Small intestine (tissue), 7 donors: ENCODE measurements around the gene MAPKAPK3. TPM values are rescaled to one million over a fixed set of nuclear protein-coding genes. Genes with fewer than 3 reads are reported as not detected.
A peak's percentile ranks its signal among the peaks of the same experiment; 100 is the strongest.

Experiments
- DNase-seq, 2 donors: peaks; one replicate each; pipeline versions ENCODE4 v3.0.0 to v3.0.0-alpha.2; 2013
- FAIRE-seq: peaks from 2 replicates; lab custom pipeline; 2012; peaks lifted over from hg19 to GRCh38; lab: Jason Lieb, UNC
- H3K27ac ChIP-seq, 3 donors: one replicate each; pipeline ENCODE4 v1.5.1; 2013; ENCODE audit warnings: low read length in 2 of 3, mild to moderate bottlenecking in 2 of 3, control low read depth in 1 of 3, inconsistent platforms in 1 of 3, low read depth in 1 of 3, moderate library complexity in 1 of 3
- H3K27me3 ChIP-seq, 3 donors: one replicate each; pipeline ENCODE4 v1.6.1; 2013; ENCODE audit warnings: low read length in 3 of 3, inconsistent platforms in 1 of 3; ENCODE audit not compliant: control insufficient read depth in 3 of 3, insufficient read depth in 3 of 3
- H3K36me3 ChIP-seq, 3 donors: one replicate each; pipeline ENCODE4 v1.6.1; 2013; ENCODE audit warnings: low read length in 3 of 3, inconsistent platforms in 1 of 3, low read depth in 1 of 3, mild to moderate bottlenecking in 1 of 3, moderate library complexity in 1 of 3; ENCODE audit not compliant: control insufficient read depth in 3 of 3, insufficient read depth in 2 of 3
- H3K4me1 ChIP-seq, 3 donors: one replicate each; pipeline ENCODE4 v1.6.1; 2013; ENCODE audit warnings: low read length in 2 of 3, inconsistent platforms in 1 of 3, low read depth in 1 of 3, mild to moderate bottlenecking in 1 of 3, moderate library complexity in 1 of 3; ENCODE audit not compliant: control insufficient read depth in 3 of 3, insufficient read depth in 2 of 3
- H3K4me3 ChIP-seq, 3 donors: one replicate each; pipeline ENCODE4 v1.5.1; 2013; ENCODE audit warnings: low read length in 3 of 3, control low read depth in 1 of 3, inconsistent platforms in 1 of 3, low read depth in 1 of 3, mild to moderate bottlenecking in 1 of 3, moderate library complexity in 1 of 3
- H3K9me3 ChIP-seq, 2 donors: one replicate each; pipeline ENCODE4 v1.6.1; 2013; ENCODE audit warnings: low read depth in 1 of 2, low read length in 1 of 2; ENCODE audit not compliant: control insufficient read depth in 2 of 2, insufficient read depth in 1 of 2
- WGBS, 3 donors: extraction: QIAGEN DNeasy Blood & Tissue Kit; methylation state at CpG; one replicate each; pipeline ENCODE4 v1.1.7; 2013; 5-methylcytosine and 5-hydroxymethylcytosine counted together
- polyA plus RNA-seq, 4 donors: library from polyadenylated mRNA; stranded (reverse) in 3 of 4; unstranded in 1 of 4; fragments of 200-250 nt in 3 of 4; fragments of 120-200 nt in 1 of 4; gene quantifications; one replicate each; pipeline versions ENCODE4 v1.2.1 to v1.2.3, GENCODE V29; 2013
- donor health status: healthy with polysubstance abuse.
- donor health status: control.
- donor health status: control.
- donor health status: Bipolar disorder and iron deficiency.
- donor health status: healthy.

Gene MAPKAPK3
- polyA plus RNA-seq, 4 donors = 28.2 to 83.4 (median 31.5) TPM

DNA sequence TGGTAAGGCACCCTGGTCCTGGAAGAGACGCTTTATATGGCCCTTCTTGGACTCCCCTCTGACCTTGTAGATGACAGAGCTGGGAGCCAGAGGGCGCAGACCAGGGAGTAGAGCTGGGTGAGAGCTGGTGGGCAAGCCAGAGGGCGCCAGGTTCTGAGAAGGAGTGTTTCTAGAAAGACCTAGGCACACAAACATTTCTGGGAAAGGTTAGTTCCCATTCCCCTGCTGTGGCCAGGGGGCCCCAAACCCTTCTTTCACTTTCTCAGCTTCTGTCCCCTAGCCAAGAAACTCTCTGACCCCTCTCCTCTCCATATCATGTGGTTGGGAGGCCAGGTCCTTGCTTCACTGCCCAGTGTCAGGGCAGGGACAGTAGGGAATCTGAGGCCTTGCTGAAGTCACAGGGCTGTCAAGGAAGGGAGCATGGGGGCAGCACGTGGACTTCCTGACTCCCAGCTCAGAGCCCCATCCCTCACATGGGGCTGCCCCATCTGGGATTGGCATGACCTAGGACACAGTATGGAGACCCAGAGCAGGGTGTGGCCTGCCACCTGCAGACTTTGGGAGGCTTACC, 44.1 kb upstream of the MAPKAPK3 start:
- WGBS, 3 donors = 71 to 80% (median 73%) methylated on average over 4 of the region's 4 CpGs
- peak overlapping the region; percentile 20 to 53 (median 26) for H3K27ac ChIP-seq
- no peak for FAIRE-seq

GRCh38 chr3:50573566-50574443, 43.1 kb upstream of the MAPKAPK3 start:
- Histone ChIP-seq H3K36me3 (peaks cover 0 to 70% (median 0%) of the 10 kb centered on the region in 3 donors), H3K27ac (peak overlapping the region in 2 of 3 donors; percentile 35 to 41), H3K27me3 (no peaks in the 10 kb centered on the region), H3K9me3 (no peaks in the 10 kb centered on the region), H3K4me3 (no peak overlapping the region), H3K4me1 (peaks cover 0 to 36% (median 3%) of the 10 kb centered on the region in 3 donors)
- WGBS, 3 donors = 59 to 75% (median 62%) methylated on average over 8 of the region's 8 CpGs
- FAIRE-seq (no peak), DNase-seq (peak in 1 of 2 donors; percentile 80)

More for the DNA sequence above, 44.1 kb upstream of the MAPKAPK3 start:
- peaks cover 0 to 61% (median 0%) of the 10 kb centered on the region in 3 donors for H3K36me3 ChIP-seq
- no peaks in the 10 kb centered on the region for H3K9me3 ChIP-seq
- no peak overlapping the region for H3K4me3 ChIP-seq
- peak; percentile 15 to 52 for DNase-seq
- H3K4me1 ChIP-seq = peaks cover 2 to 37% (median 3%) of the 10 kb centered on the region in 3 donors
- no peaks in the 10 kb centered on the region for H3K27me3 ChIP-seq

DNA sequence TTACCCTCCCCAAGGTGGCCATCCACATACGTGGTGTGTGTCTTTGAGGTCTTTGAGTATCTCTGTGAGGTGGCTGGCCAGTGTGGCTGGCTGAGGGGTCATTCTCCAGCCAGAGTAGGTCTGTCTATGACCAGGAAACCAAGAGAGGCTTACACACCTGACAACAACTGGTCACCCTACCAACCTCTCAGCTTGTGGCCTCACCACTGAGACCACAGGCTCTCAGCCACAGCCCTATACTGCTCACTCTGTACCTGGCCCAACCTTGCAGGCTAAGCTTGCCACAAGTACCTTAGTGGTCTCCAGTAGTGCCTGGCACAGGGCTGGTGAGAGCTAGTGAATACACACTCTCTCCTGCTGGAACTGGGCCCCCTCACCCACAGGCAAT, 42.5 kb upstream of the MAPKAPK3 start:
- Histone ChIP-seq H3K4me3 (no peak overlapping the region), H3K27ac (peak overlapping the region in 1 of 3 donors; percentile 41), H3K9me3 (no peaks in the 10 kb centered on the region), H3K27me3 (no peaks in the 10 kb centered on the region), H3K4me1 (peaks cover 0 to 36% (median 3%) of the 10 kb centered on the region in 3 donors), H3K36me3 (peaks cover 0 to 76% (median 0%) of the 10 kb centered on the region in 3 donors)
- 76 to 85% (median 84%) methylated on average over 1 of the region's 1 CpG for WGBS, 3 donors
- FAIRE-seq = no peak
- DNase-seq = peak in 1 of 2 donors; percentile 28

DNA sequence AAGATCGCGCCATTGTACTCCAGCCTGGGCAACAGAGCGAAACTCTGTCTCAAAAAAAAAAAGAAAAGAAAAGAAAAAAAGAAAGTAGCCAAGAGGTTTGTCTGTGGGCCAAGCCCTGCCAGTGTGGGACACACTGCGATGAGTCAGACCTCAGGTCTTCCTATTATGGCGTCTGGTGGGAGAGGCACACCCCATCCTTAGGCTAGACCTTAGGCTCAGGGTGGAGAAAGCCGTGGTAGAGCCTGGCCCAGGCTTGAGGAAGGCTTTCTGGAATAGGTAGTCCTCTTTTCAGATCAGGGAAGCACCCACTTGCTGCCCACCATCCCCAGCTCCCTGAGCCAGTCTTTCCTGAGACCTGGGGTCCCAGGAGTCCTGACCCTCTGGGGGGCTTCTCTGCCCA, 41.6 kb upstream of the MAPKAPK3 start:
- H3K4me1 ChIP-seq = peaks cover 0 to 31% (median 3%) of the 10 kb centered on the region in 3 donors
- H3K36me3 ChIP-seq = peaks cover 0 to 86% (median 0%) of the 10 kb centered on the region in 3 donors
- WGBS, 3 donors = 88 to 93% (median 92%) methylated on average over 6 of the region's 6 CpGs
- no peak overlapping the region for H3K27ac ChIP-seq
- no peaks in the 10 kb centered on the region for H3K27me3 ChIP-seq
- no peak overlapping the region for H3K4me3 ChIP-seq
- no peaks in the 10 kb centered on the region for H3K9me3 ChIP-seq
- DNase-seq = no peak
- no peak for FAIRE-seq

GRCh38 chr3:50577348-50577747, 39.6 kb upstream of the MAPKAPK3 start:
- H3K4me3 ChIP-seq = no peak overlapping the region
- H3K4me1 ChIP-seq = peaks cover 0 to 14% (median under 1%) of the 10 kb centered on the region in 3 donors
- no peak for FAIRE-seq
- H3K9me3 ChIP-seq = no peaks in the 10 kb centered on the region
- DNase-seq = no peak
- no peaks in the 10 kb centered on the region for H3K27me3 ChIP-seq
- no peak overlapping the region for H3K27ac ChIP-seq
- 97 to 100% (median 98%) methylated on average over 2 of the region's 2 CpGs for WGBS, 3 donors
- H3K36me3 ChIP-seq = peaks cover 0 to 96% (median 0%) of the 10 kb centered on the region in 3 donors

DNA sequence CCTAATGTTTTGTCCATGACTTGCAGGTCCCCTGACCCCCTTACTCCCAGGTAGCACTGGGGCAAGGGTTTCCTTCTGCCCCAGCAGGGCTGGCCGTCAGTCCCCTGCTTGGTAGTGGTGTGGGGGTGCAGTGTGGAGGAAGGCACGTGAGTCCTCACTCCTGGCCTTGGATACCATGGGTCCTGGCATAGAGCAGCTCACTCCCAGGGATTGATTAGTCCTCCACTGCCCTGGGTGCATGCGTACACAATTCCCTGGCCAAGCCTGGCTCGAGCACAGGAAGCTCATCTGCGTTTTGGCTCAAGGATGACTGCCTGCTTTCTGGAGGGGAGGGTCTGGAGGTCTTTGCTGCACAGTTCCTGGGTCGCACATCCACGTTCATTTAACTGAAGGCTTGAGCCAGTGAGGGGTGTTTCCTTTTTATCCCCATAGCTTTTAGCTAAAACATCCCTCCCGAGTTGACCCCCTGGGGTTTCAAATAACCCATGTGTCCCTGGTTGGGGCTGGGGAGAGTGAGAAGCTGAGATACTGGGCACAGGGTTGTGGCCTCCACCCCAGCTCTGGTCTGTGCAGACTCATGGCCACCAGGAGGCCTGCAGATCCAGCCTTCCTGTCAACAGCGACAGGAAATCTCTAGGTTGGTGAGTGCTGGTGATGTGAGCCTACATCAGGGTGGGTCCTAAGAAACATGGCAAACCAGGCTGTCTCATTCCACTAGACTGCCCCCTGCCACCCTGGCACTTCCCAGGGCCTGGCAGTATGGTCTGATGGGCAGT, 36.1 kb upstream of the MAPKAPK3 start:
- no peak for FAIRE-seq
- H3K27ac ChIP-seq = no peak overlapping the region

GRCh38 chr3:50581459-50581842, 35.5 kb upstream of the MAPKAPK3 start:
- peaks cover 0 to 3% (median 0%) of the 10 kb centered on the region in 3 donors for H3K4me1 ChIP-seq
- no peak overlapping the region for H3K27ac ChIP-seq
- no peak for FAIRE-seq
- peaks cover 0 to 87% (median 0%) of the 10 kb centered on the region in 3 donors for H3K36me3 ChIP-seq
- H3K27me3 ChIP-seq = no peaks in the 10 kb centered on the region
- DNase-seq = no peak
- 90 to 97% (median 95%) methylated on average over 2 of the region's 2 CpGs for WGBS, 3 donors
- no peak overlapping the region for H3K4me3 ChIP-seq
- no peaks in the 10 kb centered on the region for H3K9me3 ChIP-seq

More for the DNA sequence above, 36.1 kb upstream of the MAPKAPK3 start:
- DNase-seq = no peak
- Histone ChIP-seq H3K4me3 (no peak overlapping the region), H3K27me3 (no peaks in the 10 kb centered on the region), H3K36me3 (peaks cover 0 to 92% (median 0%) of the 10 kb centered on the region in 3 donors), H3K4me1 (peaks cover 0 to 3% (median 0%) of the 10 kb centered on the region in 3 donors), H3K9me3 (no peaks in the 10 kb centered on the region)
- WGBS, 3 donors = 80 to 97% (median 83%) methylated on average over 9 of the region's 9 CpGs

- DNase-seq = no peak
- FAIRE-seq = no peak
Measured at GRCh38 chr3:50582083-50582482, 34.9 kb upstream of the MAPKAPK3 start.

More at GRCh38 chr3:50582083-50582482, 34.9 kb upstream of the MAPKAPK3 start:
- WGBS, 3 donors = 75 to 82% (median 78%) methylated on average over 9 of the region's 9 CpGs
- Histone ChIP-seq H3K4me1 (peaks cover 0 to 3% (median 0%) of the 10 kb centered on the region in 3 donors), H3K36me3 (peaks cover 0 to 81% (median 0%) of the 10 kb centered on the region in 3 donors), H3K9me3 (no peaks in the 10 kb centered on the region), H3K27ac (no peak overlapping the region), H3K4me3 (no peak overlapping the region), H3K27me3 (no peaks in the 10 kb centered on the region)
